HG03139 (cell line): ENCODE data around the gene LTBP1.
"Not testable (repeated sequence)": the region's sequence is repeated elsewhere in the genome, so short reads cannot be mapped to it uniquely, and the experiment has no call there.

Source experiments
- ATAC-seq: cut with Tn5 transposase; IDR thresholded peaks from one replicate; pipeline ENCODE4 v1.9.1; 2021; ENCODE audit not compliant: unreplicated experiment

LTBP1 gene

GRCh38 chr2:33215299-33215698 lies 268.5 kb downstream of the LTBP1 start:
- no peak for ATAC-seq

- ATAC-seq, result no peak
Measured at GRCh38 chr2:33215983-33216382, 269.2 kb downstream of the LTBP1 start.

- no peak for ATAC-seq
Measured at GRCh38 chr2:33216508-33217182, 269.9 kb downstream of the LTBP1 start.

GRCh38 chr2:33217406-33217805 lies 270.7 kb downstream of the LTBP1 start:
- ATAC-seq, result no peak

GRCh38 chr2:33219114-33219513 lies 272.4 kb downstream of the LTBP1 start:
- ATAC-seq, result no peak

- no peak for ATAC-seq
Measured at GRCh38 chr2:33219850-33220275, 273.1 kb downstream of the LTBP1 start.

GRCh38 chr2:33220533-33220932 lies 273.8 kb downstream of the LTBP1 start:
- no peak for ATAC-seq

GRCh38 chr2:33221046-33221784 lies 274.5 kb downstream of the LTBP1 start:
- no peak for ATAC-seq

GRCh38 chr2:33222309-33222708 lies 275.6 kb downstream of the LTBP1 start:
- ATAC-seq, result no peak

- no peak for ATAC-seq
Measured at GRCh38 chr2:33223856-33224255, 277.1 kb downstream of the LTBP1 start.

- no peak for ATAC-seq
Measured at GRCh38 chr2:33225350-33225749, 278.6 kb downstream of the LTBP1 start.

GRCh38 chr2:33226546-33226945 lies 279.8 kb downstream of the LTBP1 start:
- no peak for ATAC-seq

- ATAC-seq, result no peak
Measured at GRCh38 chr2:33229646-33230045, 282.9 kb downstream of the LTBP1 start.

GRCh38 chr2:33230195-33230594 lies 283.4 kb downstream of the LTBP1 start:
- no peak for ATAC-seq

- no peak for ATAC-seq
Measured at GRCh38 chr2:33230842-33231241, 284.1 kb downstream of the LTBP1 start.

- not testable (repeated sequence) for ATAC-seq
Measured at GRCh38 chr2:33235559-33235958, 288.8 kb downstream of the LTBP1 start.

- ATAC-seq, result no peak
Measured at GRCh38 chr2:33236482-33237385, 290.0 kb downstream of the LTBP1 start.

GRCh38 chr2:33238111-33238510 lies 291.4 kb downstream of the LTBP1 start:
- no peak for ATAC-seq

GRCh38 chr2:33240178-33240577 lies 293.4 kb downstream of the LTBP1 start:
- no peak for ATAC-seq

GRCh38 chr2:33241072-33241471 lies 294.3 kb downstream of the LTBP1 start:
- no peak for ATAC-seq

- no peak for ATAC-seq
Measured at GRCh38 chr2:33241581-33241980, 294.8 kb downstream of the LTBP1 start.

GRCh38 chr2:33242845-33243244 lies 296.1 kb downstream of the LTBP1 start:
- no peak for ATAC-seq
